GM18867 (cell line): ENCODE data around the gene FAAP100.

Experiments
- ATAC-seq: cut with Tn5 transposase; IDR thresholded peaks from one replicate; pipeline ENCODE4 v1.9.1; 2021; ENCODE audit warnings: mild to moderate bottlenecking, moderate library complexity; ENCODE audit not compliant: unreplicated experiment

Gene FAAP100

DNA sequence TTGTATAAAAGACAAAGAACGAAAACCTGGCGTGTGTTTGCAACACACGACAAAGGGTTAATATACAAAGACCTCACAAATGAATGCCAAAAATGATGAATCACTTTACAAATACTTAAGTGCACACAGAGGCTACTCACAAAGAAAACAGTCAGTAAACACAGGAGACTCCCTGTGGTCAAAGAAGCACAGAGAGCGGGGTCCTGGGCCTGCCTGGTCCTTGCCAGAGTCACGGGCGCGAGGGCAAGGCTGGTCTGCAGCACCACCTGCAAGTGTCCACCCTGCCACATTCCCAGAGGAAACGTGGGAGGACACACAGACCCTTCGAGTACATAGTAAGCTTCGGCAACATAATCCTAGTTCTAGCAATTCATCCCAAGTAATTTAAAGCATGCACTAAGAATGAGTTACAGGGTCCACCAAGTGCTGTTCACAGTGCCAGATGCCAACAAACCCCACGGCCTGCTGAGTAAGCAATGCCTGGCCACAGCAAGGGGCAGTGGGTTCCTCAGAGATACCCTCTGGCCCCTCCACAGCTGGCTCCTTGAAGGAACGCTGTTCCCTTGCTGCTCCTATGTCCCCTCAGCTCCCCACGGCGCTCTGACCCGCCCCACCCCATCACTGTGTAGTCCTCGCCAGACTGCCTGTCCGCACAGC is 24.6 kb upstream of the FAAP100 start:
- no peak for ATAC-seq

DNA sequence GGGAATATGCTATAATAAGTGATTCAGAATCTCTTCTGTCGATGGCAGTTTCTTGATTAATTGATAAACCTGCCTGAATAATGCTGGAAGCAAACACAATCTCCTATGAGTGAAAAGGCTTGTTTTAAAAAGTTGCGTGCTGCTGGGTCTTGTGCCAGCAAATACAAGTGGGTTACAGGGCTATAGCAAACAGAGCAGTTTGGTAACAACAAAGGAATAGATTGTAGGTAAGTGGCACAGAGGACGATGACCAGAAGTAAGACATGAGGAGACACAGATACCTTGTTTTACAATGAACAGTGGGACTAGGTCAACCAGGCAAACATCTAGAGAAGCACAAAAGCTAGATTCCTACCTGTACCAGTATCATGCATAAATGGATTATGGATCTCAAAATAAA is 23.7 kb upstream of the FAAP100 start:
- ATAC-seq, result no peak

DNA sequence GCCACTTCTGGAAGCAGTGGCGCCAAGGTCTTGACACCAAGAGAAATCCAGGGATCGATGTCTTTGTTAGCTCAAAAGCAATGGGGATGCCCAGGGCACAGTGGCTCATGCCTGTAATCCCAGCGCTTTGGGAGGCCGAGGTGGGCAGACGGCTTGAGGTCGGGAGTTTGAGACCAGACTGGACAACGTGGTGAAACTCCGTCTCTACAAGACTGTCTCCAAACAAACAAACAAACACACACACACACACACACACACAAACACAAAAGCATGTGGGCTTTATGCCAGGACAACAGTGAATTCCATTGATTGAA is 22.4 kb upstream of the FAAP100 start:
- ATAC-seq, result no peak

DNA sequence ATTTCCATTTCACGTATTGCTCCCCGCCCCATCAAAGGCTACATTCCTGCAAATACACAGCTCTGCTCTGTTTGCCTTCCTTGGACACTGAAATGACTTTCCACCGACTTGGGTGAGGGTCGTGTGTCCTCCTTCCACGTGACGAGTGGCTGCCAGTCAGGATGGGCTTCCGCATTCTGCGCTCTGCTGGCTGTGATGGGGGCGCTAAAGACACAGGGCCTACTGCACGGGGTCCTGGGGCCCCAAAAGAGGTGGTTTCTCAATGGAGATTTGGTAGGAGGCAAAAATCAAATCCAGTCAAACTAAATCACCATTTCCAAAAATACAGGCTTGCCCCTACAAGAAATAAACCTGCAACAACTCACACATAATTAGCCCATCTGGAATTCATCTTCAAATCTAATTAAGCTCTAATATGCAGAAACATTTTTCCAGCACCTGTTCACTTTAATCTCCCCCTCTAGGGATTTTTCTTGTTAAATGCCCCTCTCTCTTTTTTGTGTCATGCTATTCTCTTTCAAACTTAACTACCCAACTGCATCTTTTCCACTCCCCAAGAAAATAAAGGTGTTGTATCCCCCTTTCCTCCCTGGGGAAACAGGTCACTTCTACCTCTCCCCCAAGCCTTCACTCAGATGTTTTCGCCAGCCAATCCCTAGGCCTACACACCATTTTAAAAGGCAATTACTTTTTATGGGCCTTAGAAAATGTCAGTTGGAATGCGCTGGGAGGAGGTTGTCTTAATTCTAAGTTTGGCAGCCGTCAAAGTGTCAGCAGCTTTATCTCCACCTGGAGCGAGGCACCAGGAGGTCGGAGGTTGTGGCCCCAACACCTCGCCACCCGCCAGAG is 21.9 kb upstream of the FAAP100 start:
- ATAC-seq, result no peak

DNA sequence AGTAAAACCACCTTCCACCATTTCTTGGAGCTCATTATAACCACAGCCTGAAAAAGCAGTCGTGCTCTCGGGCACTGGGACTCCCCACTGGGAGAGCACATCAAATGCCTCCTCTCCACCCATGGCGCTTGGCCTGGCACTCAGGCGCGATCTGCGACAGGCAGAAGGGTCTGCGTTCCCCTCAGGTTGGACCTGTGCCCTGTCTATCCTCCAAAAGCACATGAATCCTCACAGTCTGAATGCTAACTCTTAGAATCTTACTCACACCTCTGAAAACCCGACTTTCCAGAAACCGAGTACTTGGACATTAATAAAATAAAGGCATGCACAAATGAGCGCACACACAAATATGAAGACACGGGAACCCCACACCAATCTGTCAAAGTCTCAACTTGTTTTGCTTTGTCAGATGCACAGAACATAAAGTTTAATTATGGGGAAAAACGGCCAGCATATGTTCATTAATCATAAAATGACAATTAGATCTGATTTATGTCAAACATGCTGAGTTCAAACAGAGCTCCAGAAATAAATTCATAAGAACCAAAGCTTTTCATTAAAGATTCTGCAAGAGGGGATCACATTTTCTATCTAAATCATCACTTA is 20.5 kb upstream of the FAAP100 start:
- no peak for ATAC-seq

DNA sequence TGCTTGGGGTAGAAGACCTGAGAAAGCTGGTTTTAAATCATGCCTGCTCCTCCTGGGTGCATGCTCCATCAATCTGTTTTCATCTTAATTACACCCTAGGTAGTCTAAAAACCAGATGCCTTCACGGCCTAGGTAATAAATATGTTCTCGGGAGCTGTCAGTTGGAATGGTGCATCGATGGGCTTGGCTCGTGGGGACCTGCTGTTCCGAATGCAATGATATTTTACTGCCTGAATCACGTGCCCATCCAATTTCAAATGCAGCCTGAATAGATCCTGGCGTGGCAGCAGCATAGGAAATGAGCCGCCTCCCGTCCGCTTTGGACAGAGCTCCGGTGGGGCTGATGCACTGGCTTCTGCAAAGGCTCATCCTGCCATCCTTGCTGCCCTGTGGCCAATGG is 18.8 kb upstream of the FAAP100 start:
- ATAC-seq, result no peak

DNA sequence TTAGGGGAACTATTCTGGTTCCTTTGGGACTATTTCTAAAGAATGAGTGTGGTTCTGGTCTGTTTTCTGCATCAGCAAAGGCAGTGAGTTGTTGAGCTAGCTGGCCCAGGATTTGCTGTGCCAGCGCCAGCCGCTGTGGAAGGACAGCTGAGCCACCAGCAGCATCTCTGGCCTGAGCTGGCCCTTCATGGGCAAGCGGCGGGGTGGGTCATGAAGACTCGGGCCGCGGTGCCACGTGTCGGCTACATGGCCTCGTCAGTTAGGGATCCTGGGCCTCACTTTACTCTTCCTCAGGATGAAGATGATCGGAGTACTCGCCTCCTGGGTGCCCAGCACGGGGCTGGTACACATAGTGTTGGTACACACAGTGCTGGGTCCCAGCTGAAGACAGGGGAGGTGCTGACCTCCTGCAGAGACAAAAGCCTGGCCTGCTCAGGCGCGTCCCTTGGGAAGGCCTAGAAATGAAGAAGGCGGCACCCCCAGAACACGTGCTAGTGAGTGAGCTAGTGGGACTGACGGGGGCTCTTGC is 17.9 kb upstream of the FAAP100 start:
- no peak for ATAC-seq

DNA sequence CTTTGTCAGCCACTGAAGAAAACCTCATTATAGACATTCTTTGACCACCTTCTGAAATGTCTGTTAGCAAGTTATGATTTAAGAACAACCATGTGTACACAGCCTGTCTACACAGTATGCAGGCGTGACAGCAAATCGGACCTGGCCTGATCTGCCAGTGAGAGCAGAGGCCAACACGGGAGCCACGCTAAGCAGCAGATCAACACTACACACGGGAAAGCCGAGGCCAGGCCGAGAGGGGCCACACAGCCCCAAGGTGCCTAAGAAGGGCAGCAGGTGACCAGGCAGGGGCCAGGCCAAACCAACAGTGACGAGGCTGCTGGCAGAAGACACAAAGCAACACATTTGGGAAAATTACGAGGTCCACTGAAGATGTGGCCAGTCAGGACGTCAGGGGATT is 16.3 kb upstream of the FAAP100 start:
- no peak for ATAC-seq

DNA sequence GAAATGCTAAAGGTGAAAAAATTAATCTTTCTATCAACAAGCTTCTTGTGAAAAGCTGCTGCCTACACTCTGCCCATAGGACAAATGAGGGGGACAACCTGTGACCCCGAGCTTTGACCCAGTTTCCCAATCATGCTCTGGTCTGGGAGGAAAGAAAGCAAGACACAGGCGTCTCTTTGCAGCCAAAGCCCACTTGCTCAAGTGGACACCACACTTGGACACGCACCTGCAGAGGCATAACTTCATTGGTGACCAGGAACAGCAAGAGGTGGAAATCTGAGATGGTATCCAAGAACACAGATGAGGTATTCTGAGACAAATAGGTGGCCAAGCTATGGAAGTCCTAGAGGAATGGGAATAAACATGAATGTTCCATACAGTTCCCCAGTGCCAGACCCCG is 15.0 kb upstream of the FAAP100 start:
- no peak for ATAC-seq

DNA sequence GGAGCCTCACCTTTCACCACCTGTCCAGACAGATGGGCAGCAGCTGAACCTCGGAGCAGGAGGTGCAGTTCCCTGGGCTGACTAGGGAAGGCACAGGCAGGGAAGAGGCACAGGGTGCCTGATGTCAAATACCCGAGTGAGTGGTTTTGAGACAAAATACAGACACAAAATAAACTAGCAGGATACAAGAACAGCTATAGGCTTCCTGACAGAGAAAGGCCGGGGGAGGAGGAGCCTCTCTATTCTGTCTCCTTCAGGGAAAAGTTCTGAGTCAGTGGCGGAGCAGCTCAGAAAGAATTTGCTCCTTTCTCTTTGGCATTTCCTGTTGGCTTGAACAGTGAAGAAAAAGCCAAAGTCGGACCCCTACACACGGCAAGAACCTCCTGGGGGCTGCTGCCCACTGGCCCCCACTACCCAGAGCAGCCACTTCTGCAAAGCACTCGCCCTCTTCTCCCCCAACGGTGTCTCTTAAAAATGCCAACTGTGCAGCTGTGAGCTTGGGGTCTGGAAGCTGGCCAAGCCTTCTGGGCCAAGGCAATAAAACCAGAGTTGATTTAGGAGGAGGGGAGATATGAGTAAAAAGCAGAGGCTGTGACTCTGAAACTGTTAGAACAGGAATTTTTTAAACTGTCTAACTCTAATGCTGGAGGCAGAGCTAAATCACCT is 14.4 kb upstream of the FAAP100 start:
- ATAC-seq, result no peak

DNA sequence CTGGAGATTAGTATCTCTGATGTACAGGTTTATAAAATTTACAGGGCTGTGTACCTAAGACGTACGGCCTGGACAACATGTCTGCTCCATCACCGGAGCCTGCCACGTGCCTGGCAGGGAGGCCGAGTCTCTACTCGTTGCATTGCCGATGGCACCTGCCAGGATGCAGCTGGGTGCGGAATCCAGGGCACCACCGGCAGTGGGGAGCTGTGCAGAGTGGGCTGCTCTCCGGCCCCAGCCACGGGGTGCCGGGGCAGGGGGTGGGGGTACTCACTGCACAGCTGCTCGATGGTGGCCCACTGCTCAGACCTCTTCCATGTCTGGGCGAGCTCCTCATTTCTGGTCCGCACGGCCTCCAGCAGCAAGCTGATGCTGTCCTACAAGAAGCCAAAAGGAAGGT is 13.1 kb upstream of the FAAP100 start:
- no peak for ATAC-seq

DNA sequence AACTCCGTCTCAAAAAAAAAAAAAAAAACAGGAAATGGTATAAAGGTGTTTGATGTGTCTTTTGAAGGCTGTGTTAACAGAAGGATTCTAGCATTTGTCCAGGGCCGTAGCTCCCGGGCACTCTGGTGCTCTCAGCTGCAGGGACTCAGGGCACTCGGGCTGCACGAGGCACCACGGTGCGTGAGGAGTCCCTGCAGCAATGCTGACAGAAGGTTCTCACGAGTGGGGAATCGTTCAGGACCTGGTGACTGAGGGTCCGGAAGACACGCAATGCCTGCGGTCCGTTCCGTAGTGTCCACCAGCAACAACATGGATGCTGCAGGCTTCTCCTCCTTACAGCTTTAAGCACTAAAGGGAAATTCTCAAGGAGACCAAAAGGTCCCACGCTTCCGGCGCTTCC is 12.6 kb upstream of the FAAP100 start:
- no peak for ATAC-seq

DNA sequence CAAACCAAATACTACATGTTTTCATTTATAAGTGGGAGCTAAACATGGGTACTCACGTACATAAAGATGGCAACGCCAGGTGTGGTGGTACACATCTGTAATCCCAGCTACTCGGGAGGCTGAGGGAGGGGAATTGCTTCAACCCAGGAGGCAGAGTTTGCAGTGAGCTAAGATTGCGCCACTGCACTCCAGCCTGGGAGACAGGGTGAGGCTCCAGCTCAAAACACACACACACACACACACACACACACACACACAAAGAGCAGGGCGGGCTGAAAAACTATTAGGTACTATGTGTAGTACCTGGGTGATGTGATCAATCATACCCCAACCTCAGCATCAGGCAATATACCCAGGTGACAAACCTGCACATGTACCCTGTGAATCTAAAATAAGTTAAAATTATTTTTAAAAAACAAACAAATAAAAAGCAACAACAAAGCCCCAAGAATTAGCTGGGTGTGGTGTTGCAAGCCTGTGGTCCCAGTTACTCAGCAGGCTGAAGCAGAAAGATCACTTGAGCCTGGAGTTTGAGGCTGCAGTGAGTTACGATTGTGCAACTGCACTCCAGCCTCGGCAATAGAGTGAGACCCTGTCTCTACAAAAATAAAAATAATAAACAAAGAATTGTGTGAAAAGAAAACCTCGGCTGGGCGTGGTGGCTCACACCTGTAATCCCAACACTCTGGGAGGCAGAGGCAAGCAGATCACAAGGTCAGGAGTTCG is 11.9 kb upstream of the FAAP100 start:
- no peak for ATAC-seq

DNA sequence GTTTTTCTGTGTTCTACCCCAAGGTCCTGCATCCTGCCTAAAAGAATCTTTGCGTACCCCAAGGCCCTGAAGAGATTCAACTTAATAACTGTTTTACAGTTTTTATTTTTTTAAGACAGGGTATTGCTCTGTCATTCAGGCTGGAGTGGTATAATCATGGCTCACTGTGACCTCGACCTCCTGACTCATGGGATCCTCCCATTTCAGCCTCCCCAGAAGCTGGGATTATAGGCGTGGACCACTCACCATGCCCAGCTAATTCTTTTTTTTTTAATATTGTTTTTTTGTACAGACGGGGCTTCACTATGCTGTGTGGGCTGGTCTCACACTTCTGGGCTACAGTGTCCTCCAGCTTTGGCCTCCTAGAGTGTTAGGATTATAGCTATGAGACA is 9.3 kb upstream of the FAAP100 start:
- no peak for ATAC-seq

DNA sequence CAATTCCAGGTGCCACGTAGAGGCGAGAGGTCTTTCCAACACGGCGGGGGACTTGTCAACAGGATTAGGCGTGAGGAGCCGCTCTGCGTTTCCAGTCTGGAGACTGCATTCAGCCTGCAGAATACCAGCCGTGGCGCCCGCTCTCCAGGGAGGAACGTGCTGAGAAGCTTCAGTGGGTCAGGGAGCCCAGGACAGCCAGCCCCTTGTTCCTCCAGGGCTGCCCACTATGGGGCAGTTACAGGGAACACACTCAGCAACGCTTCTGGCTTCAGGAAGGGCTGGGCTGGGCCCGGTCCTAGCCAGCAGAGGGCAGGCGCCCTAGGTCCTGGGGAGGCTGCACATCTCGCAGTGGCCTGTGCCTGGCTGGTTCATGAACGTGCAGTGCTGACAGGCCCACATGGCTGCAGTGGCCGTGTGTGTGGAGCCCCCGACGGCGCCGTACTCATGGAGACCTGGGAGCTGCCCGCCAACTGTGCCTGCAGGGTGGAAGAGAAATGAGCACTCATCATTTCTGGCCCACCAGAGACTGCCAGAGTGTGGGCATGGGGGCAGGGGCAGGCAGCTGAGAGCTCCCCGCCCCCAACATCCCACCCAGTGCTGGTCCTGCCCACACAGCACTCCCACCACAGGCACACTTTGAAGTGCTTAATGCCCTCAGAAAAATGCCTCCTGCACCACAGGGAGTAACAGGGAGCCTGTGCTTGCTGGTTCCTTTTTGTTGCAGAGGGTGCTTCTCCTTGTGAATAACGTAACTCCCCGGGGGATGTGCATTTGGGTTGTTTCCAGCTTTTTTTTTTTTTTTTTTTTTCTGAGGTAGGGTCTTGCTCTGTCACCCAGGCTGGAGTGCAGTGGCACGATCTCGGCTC is 7.0 kb upstream of the FAAP100 start:
- ATAC-seq, result no peak

DNA sequence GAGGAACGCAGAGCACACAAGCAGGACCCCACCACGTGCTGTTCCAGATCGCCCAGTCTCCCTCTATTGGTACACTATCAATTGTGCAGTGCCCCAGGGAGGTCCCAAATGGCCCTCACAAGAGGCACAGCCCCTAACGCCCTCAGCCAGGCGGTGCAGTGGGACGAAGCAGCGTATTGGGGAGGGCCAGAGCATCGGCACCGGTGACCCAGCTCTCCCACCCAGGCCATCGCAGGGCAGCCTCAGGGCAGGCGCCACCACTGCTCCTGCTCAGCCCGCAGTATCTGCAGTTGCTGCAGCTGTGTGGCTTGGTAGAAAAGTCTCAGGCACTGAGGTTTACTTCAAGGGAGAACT is 5.9 kb upstream of the FAAP100 start:
- no peak for ATAC-seq

DNA sequence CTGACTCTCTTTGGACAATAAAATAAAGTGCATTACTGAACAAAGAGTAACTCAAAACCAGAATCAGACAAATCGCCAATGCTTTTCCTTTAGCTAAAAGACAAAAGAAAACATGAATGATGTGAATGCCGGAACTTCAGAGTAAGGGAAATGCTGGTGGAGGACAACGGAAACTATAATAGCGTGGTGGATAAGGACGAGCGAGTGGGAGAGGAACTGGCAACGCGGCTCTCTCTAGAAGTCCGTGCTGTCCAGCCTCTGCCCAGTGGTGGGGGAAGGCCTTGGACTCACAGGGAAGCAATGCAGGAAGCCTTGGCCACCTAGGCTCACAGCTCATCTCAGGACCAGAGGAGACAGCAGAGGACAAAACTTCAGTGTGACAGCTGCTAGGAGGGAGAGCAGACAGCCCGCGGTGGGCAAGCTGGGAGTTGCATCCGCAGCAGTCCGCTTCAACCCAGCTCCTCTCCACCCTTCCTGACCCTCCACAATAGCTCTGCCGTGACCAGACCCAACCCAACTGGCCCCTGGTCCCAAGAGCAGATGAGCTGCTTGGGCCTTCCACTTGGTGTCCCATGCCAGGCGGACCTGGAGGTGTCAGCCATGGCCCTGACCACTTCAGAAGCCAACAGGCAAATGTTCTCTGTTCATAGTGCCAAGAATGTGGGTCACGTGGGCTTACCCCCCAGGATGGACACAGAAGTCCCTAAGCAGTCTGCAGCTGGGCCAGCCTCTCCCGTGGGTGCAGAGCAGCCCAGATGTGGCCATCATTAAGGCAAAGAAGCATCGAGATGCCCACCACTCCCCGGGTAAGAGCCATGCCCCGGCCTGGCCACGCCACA is 5.3 kb upstream of the FAAP100 start:
- ATAC-seq, result no peak

DNA sequence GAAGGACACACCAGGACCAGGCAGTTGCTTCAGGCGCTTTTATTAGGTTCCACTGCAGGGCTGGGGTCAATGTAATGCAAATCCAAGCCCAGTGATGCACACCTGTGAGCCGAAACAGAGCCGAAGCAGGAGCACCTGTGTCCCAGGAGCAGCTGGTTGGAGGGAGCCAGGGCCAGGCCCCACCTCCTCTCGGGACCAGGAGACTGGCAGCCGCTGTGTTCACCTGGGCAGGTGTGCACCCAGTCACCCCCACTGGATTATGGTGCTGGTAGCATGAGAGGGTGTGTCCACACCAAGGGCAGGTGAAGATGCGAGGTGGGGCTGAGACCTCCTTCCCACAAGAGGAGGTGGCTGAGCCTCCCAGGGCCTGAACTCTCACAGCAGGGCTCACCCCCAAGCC is 4.7 kb upstream of the FAAP100 start:
- ATAC-seq, result no peak

DNA sequence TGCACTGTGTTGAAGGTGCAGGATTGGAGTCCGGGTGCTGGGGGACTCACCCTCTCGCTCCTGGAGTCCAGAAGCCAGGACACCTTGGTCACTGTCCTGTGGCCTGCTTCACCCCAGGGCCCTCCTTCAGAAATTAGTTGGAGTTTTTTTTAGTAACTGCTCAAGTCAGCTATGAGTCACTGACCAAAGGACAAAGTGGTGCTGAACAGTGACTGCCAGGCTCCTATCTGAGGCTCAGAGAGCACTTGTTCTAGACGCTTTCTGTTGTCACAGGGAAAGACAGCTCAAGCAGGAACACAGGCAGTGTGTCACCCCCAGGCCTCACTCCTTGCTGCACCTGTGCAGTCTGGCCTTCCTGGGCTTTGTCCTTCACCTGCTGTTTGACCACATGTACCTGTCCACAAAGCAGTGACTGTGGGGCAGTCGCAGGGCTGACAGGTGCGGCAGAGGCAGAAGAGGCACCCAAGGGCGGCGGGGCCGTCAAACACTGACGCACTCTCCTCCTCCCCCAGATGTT is 4.1 kb upstream of the FAAP100 start:
- no peak for ATAC-seq
